Measurements from ENCODE around the gene ABCC9.

DNA sequence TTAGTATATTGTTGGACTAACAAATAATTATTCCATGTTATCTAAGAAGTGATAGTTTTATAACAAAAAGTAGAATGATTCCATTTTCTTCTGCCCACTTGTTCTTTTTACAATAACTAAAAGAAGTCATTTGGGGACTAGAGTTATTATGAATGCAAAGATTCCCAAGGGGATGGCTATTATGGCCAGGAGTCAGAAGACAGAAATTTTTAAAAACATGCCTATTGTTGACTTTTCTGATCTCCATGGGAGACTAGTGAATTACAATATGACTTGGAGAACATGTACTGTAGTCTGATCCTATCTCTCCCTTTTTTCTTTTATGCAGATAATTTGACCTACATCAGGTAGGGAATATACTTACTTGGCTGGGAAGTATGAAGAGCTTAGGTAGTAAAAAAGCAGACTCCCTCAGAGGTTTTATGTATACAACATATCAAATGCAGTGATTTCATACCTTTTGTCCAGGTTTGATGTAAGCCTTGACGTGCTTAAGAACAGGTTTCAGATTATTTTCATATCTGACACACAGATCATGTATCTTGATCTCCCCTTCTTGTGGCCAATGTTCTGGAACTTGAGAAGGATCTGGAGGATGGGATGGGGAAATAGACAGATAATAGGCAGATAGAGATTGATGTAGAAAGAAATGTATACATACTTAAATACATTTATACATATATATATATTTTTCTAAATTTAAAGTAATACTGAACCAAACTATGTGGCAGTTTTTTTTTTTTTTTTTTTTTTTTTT, 125.7 kb downstream of the ABCC9 start:
- TF ChIP-seq, protein P1, sequence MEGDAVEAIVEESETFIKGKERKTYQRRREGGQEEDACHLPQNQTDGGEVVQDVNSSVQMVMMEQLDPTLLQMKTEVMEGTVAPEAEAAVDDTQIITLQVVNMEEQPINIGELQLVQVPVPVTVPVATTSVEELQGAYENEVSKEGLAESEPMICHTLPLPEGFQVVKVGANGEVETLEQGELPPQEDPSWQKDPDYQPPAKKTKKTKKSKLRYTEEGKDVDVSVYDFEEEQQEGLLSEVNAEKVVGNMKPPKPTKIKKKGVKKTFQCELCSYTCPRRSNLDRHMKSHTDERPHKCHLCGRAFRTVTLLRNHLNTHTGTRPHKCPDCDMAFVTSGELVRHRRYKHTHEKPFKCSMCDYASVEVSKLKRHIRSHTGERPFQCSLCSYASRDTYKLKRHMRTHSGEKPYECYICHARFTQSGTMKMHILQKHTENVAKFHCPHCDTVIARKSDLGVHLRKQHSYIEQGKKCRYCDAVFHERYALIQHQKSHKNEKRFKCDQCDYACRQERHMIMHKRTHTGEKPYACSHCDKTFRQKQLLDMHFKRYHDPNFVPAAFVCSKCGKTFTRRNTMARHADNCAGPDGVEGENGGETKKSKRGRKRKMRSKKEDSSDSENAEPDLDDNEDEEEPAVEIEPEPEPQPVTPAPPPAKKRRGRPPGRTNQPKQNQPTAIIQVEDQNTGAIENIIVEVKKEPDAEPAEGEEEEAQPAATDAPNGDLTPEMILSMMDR (IDR thresholded peaks at IDR 0.05; ENCODE audit: insufficient read depth, low read length): no peak
- no peak for TF ChIP-seq POLR2AphosphoS5 (IDR thresholded peaks at IDR 0.05; ENCODE audit: low read depth)
- TF ChIP-seq, protein P2, sequence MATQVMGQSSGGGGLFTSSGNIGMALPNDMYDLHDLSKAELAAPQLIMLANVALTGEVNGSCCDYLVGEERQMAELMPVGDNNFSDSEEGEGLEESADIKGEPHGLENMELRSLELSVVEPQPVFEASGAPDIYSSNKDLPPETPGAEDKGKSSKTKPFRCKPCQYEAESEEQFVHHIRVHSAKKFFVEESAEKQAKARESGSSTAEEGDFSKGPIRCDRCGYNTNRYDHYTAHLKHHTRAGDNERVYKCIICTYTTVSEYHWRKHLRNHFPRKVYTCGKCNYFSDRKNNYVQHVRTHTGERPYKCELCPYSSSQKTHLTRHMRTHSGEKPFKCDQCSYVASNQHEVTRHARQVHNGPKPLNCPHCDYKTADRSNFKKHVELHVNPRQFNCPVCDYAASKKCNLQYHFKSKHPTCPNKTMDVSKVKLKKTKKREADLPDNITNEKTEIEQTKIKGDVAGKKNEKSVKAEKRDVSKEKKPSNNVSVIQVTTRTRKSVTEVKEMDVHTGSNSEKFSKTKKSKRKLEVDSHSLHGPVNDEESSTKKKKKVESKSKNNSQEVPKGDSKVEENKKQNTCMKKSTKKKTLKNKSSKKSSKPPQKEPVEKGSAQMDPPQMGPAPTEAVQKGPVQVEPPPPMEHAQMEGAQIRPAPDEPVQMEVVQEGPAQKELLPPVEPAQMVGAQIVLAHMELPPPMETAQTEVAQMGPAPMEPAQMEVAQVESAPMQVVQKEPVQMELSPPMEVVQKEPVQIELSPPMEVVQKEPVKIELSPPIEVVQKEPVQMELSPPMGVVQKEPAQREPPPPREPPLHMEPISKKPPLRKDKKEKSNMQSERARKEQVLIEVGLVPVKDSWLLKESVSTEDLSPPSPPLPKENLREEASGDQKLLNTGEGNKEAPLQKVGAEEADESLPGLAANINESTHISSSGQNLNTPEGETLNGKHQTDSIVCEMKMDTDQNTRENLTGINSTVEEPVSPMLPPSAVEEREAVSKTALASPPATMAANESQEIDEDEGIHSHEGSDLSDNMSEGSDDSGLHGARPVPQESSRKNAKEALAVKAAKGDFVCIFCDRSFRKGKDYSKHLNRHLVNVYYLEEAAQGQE (IDR thresholded peaks at IDR 0.05; ENCODE audit: insufficient replicate concordance, low read depth): no peak
- TF ChIP-seq SPI1 (IDR thresholded peaks at IDR 0.05; ENCODE audit: borderline replicate concordance, low read depth): no peak

All from HL-60 (cell line).